H9 (cell line): ENCODE data around the gene CHIT1. TPM values are rescaled to one million over a fixed set of nuclear protein-coding genes. Genes with fewer than 3 reads are reported as not detected.

ENCODE experiments used
- DNase-seq: peaks from one replicate; pipeline ENCODE4 v3.0.0-alpha.2; 2017
- H2AFZ ChIP-seq: one replicate; pipeline ENCODE4 v1.6.1; 2013; ENCODE audit warnings: mild to moderate bottlenecking, low read length, control low read depth, moderate library complexity
- H2AK5ac ChIP-seq: 2 replicates; pipeline ENCODE4 v1.6.1; 2013; ENCODE audit warnings: low read length, control low read depth, mixed read lengths; ENCODE audit not compliant: insufficient read length
- H2BK120ac ChIP-seq: one replicate; pipeline ENCODE4 v1.6.1; 2013; ENCODE audit warnings: low read depth, mild to moderate bottlenecking, low read length, control low read depth, inconsistent platforms; ENCODE audit not compliant: poor library complexity, severe bottlenecking
- H2BK12ac ChIP-seq: 2 replicates; pipeline ENCODE4 v1.6.1; 2013; ENCODE audit warnings: low read length, control low read depth, mixed read lengths, low read depth; ENCODE audit not compliant: insufficient read length
- H2BK15ac ChIP-seq: 2 replicates; pipeline ENCODE4 v1.6.1; 2013; ENCODE audit warnings: low read depth, low read length, control low read depth
- H2BK20ac ChIP-seq: one replicate; pipeline ENCODE4 v1.6.1; 2013; ENCODE audit warnings: low read depth, mild to moderate bottlenecking, low read length, control low read depth, inconsistent platforms; ENCODE audit not compliant: poor library complexity, severe bottlenecking
- H2BK5ac ChIP-seq: 2 replicates; pipeline ENCODE4 v1.6.1; 2013; ENCODE audit warnings: low read length, control low read depth, mixed read lengths; ENCODE audit not compliant: insufficient read length
- H3K14ac ChIP-seq: 2 replicates; pipeline ENCODE4 v1.6.1; 2013; ENCODE audit warnings: low read length, control low read depth; ENCODE audit not compliant: insufficient read depth
- H3K18ac ChIP-seq: 2 replicates; pipeline ENCODE4 v1.6.1; 2013; ENCODE audit warnings: low read depth, mild to moderate bottlenecking, mixed read lengths, low read length, control low read depth; ENCODE audit not compliant: insufficient read length
- H3K23ac ChIP-seq: 2 replicates; pipeline ENCODE4 v1.6.1; 2013; ENCODE audit warnings: low read length, control low read depth, mixed read lengths, low read depth; ENCODE audit not compliant: insufficient read length
- H3K23me2 ChIP-seq: 2 replicates; pipeline ENCODE4 v1.6.1; 2013; ENCODE audit warnings: low read depth, mild to moderate bottlenecking, mixed read lengths, low read length, control low read depth; ENCODE audit not compliant: insufficient read length, poor library complexity, severe bottlenecking
- H3K27ac ChIP-seq: 2 replicates; pipeline ENCODE4 v1.5.1; 2013; ENCODE audit warnings: low read length, control low read depth, mixed read lengths, low read depth; ENCODE audit not compliant: insufficient read length
- H3K27me3 ChIP-seq: 2 replicates; pipeline ENCODE4 v1.6.1; 2013; ENCODE audit warnings: low read length, control low read depth, inconsistent platforms; ENCODE audit not compliant: insufficient read depth
- H3K4ac ChIP-seq: 2 replicates; pipeline ENCODE4 v1.6.1; 2013; ENCODE audit warnings: low read depth, mild to moderate bottlenecking, control low read depth, inconsistent platforms, low read length, moderate library complexity
- H3K4me1 ChIP-seq: 2 replicates; pipeline ENCODE4 v1.6.1; 2013; ENCODE audit warnings: low read length, control low read depth, inconsistent platforms; ENCODE audit not compliant: insufficient read depth
- H3K4me2 ChIP-seq: 2 replicates; pipeline ENCODE4 v1.6.1; 2013; ENCODE audit warnings: low read length, control low read depth, mixed read lengths; ENCODE audit not compliant: insufficient read length, insufficient read depth
- H3K56ac ChIP-seq: 2 replicates; pipeline ENCODE4 v1.6.1; 2013; ENCODE audit warnings: low read depth, mild to moderate bottlenecking, mixed read lengths, low read length, control low read depth; ENCODE audit not compliant: insufficient read length
- H3K79me1 ChIP-seq: 2 replicates; pipeline ENCODE4 v1.6.1; 2013; ENCODE audit warnings: low read depth, mild to moderate bottlenecking, moderate library complexity, low read length, control low read depth, inconsistent platforms; ENCODE audit not compliant: insufficient read depth, poor library complexity, severe bottlenecking
- H3K79me2 ChIP-seq: 2 replicates; pipeline ENCODE4 v1.6.1; 2013; ENCODE audit warnings: low read length, control low read depth, inconsistent platforms; ENCODE audit not compliant: insufficient read depth
- H3K9ac ChIP-seq: 2 replicates; pipeline ENCODE4 v1.6.1; 2013; ENCODE audit warnings: low read length, control low read depth, mixed read lengths; ENCODE audit not compliant: insufficient read length; ENCODE audit errors: extremely low read depth
- H3K9me3 ChIP-seq: one replicate; pipeline ENCODE4 v1.6.1; 2013; ENCODE audit warnings: low read depth, low read length, inconsistent platforms; ENCODE audit not compliant: control insufficient read depth
- H3T11ph ChIP-seq: one replicate; pipeline ENCODE4 v1.6.1; 2013; ENCODE audit warnings: mild to moderate bottlenecking, low read length, control low read depth, inconsistent platforms
- H4K20me1 ChIP-seq: one replicate; pipeline ENCODE4 v1.6.1; 2013; ENCODE audit not compliant: control insufficient read depth, insufficient read length, insufficient read depth
- H4K5ac ChIP-seq: 2 replicates; pipeline ENCODE4 v1.6.1; 2013; ENCODE audit warnings: low read depth, mild to moderate bottlenecking, mixed read lengths, low read length, control low read depth; ENCODE audit not compliant: insufficient read length
- H4K8ac ChIP-seq: replicated peaks from 2 replicates; pipeline ENCODE4 v1.6.1; 2013; ENCODE audit warnings: low read length, control low read depth, mixed read lengths, low read depth; ENCODE audit not compliant: insufficient read length
- H4K91ac ChIP-seq: 2 replicates; pipeline ENCODE4 v1.6.1; 2013; ENCODE audit warnings: low read depth, mild to moderate bottlenecking, moderate library complexity, mixed read lengths, low read length, control low read depth; ENCODE audit not compliant: insufficient read length
- H3K27ac Mint-ChIP-seq, 3 experiments: 2 replicates in 2 of 3; 3 replicates in 1 of 3; pipeline ENCODE4 v1.8.0; 2020 to 2021; ENCODE audit warnings: mixed read lengths in 3 of 3, mild to moderate bottlenecking in 1 of 3, moderate library complexity in 1 of 3
- H3K27me3 Mint-ChIP-seq: 2 replicates; pipeline ENCODE4 v1.8.0; 2021; ENCODE audit warnings: low read depth, mild to moderate bottlenecking, moderate library complexity, mixed read lengths
- H3K36me3 Mint-ChIP-seq, 3 experiments: 2 replicates in 2 of 3; 3 replicates in 1 of 3; pipeline ENCODE4 v1.8.0; 2020 to 2021; ENCODE audit warnings: low read depth in 3 of 3, mixed read lengths in 3 of 3; ENCODE audit not compliant: insufficient read depth in 1 of 3
- H3K4me1 Mint-ChIP-seq, 2 experiments: 2 replicates each; pipeline ENCODE4 v1.8.0; 2020; ENCODE audit warnings: mixed read lengths in 2 of 2
- H3K4me3 Mint-ChIP-seq, 2 experiments: 2 replicates in 1 of 2; 3 replicates in 1 of 2; pipeline ENCODE4 v1.8.0; 2020 to 2021; ENCODE audit warnings: mild to moderate bottlenecking in 2 of 2, mixed read lengths in 2 of 2, moderate library complexity in 1 of 2
- H3K9me3 Mint-ChIP-seq, 2 experiments: 2 replicates in 1 of 2; 3 replicates in 1 of 2; pipeline ENCODE4 v1.8.0; 2020; ENCODE audit warnings: mild to moderate bottlenecking in 2 of 2, mixed read lengths in 2 of 2, moderate library complexity in 1 of 2
- CTCF ChIP-seq: fragments of 200-600 bp; sonication (generic); conservative IDR thresholded peaks from 3 replicates; pipeline ENCODE4 v1.8.0; 2021; ENCODE audit warnings: antibody characterized with exemption, mild to moderate bottlenecking
- WGBS: extraction: QIAGEN DNeasy Blood & Tissue Kit; methylation state at CpG from one replicate; pipeline ENCODE4 v1.1.7; 2013; ENCODE audit warnings: missing lambda C conversion rate, low lambda C conversion rate, mixed read lengths; ENCODE audit not compliant: insufficient read length; ENCODE audit errors: extremely low coverage; 5-methylcytosine and 5-hydroxymethylcytosine counted together
- total RNA-seq: library from RNA; stranded (reverse); gene quantifications from 2 replicates; pipeline ENCODE4 v1.2.1, GENCODE V29; 2021

The CHIT1 gene
- total RNA-seq, 1 experiment from 2014 or later = not detected

GRCh38 chr1:203166192-203166940 lies 63.1 kb downstream of the CHIT1 start:
- no peak overlapping the region for H3K23ac ChIP-seq
- no peak overlapping the region for H3K27ac ChIP-seq
- Mint-ChIP-seq H3K27ac (no peak overlapping the region), H3K27me3 (peaks cover 16% of the 10 kb centered on the region), H3K9me3 (no peaks in the 10 kb centered on the region), H3K4me1 (peaks cover 3 to 6% of the 10 kb centered on the region in 2 experiments; a peak in 3 of 4 replicates), H3K4me3 (no peak overlapping the region), H3K36me3 (no peaks in the 10 kb centered on the region)
- no peaks in the 10 kb centered on the region for H3K23me2 ChIP-seq
- H4K20me1 ChIP-seq = no peaks in the 10 kb centered on the region
- H3K18ac ChIP-seq = no peak overlapping the region
- no peaks in the 10 kb centered on the region for H3K4me1 ChIP-seq
- H3K4me2 ChIP-seq = no peak overlapping the region
- no peak overlapping the region for H3K4ac ChIP-seq
- no peak overlapping the region for H4K91ac ChIP-seq
- no peaks in the 10 kb centered on the region for H3K27me3 ChIP-seq
- WGBS = no CpG with 5 or more reads among the region's 14 CpGs
- H3K79me2 ChIP-seq = no peaks in the 10 kb centered on the region
- no peak overlapping the region for H2BK15ac ChIP-seq
- H3K9ac ChIP-seq = no peak overlapping the region
- TF ChIP-seq CTCF = peak; percentile 40
- H4K5ac ChIP-seq = no peak overlapping the region
- H2BK12ac ChIP-seq = no peak overlapping the region
- no peak overlapping the region for H2AK5ac ChIP-seq
- H2BK5ac ChIP-seq = no peak overlapping the region
- no peaks in the 10 kb centered on the region for H3K9me3 ChIP-seq
- H3T11ph ChIP-seq = no peak overlapping the region
- no peak overlapping the region for H3K56ac ChIP-seq
- peak; percentile 46 for DNase-seq
- H2BK20ac ChIP-seq = no peak overlapping the region
- no peak overlapping the region for H4K8ac ChIP-seq
- no peak overlapping the region for H3K14ac ChIP-seq
- H3K79me1 ChIP-seq = no peaks in the 10 kb centered on the region
- H2AFZ ChIP-seq = no peak overlapping the region
- H2BK120ac ChIP-seq = no peak overlapping the region

Other genes with a start within 250 kb of the CHIT1 start
- gene TMEM183A, start 222.3 kb downstream of the CHIT1 start, total RNA-seq = 93.4 and 96.0 TPM in 2 replicates
- 2.8 and 3.9 TPM in 2 replicates for gene PPFIA4, start 203.2 kb downstream of the CHIT1 start, total RNA-seq
- gene MYOG, start 143.7 kb downstream of the CHIT1 start, total RNA-seq = not detected in 2 replicates
- 1.3 and 3.0 TPM in 2 replicates for gene ADORA1, start 101.9 kb downstream of the CHIT1 start, total RNA-seq
- not detected in 2 replicates for gene MYBPH, start 53.8 kb downstream of the CHIT1 start, total RNA-seq
- gene CHI3L1, start 43.0 kb downstream of the CHIT1 start, total RNA-seq = not detected in 2 replicates
- 2.9 and 4.1 TPM in 2 replicates for gene BTG2, start 75.8 kb upstream of the CHIT1 start, total RNA-seq
- not detected in 2 replicates for gene FMOD, start 121.4 kb upstream of the CHIT1 start, total RNA-seq
- 0.07 and 0.09 TPM in 2 replicates for gene PRELP, start 246.1 kb upstream of the CHIT1 start, total RNA-seq